Naive thymus-derived CD4-positive, alpha-beta T cell (primary cell): ENCODE data around the gene TMEM218. TPM values are rescaled to one million over a fixed set of nuclear protein-coding genes. Genes with fewer than 3 reads are reported as not detected.
A peak's percentile ranks its signal among the peaks of the same experiment; 100 is the strongest.

Experiments
- ATAC-seq: fragments of 150-1000 bp; cut with Tn5 transposase; 2 replicates; pipeline ENCODE4 v1.10.0; 2021; ENCODE audit warnings: mild to moderate bottlenecking, moderate library complexity
- CTCF ChIA-PET: fragments of 350-600 bp; sonication (Branson Sonifier 250); formaldehyde crosslinking; loops from one replicate; lab custom pipeline; 2021; ENCODE audit warnings: antibody characterized with exemption; lab: Charles Lee
- POLR2A ChIA-PET: fragments of 350-600 bp; sonication (Branson Sonifier 250); formaldehyde crosslinking; loops from one replicate; lab custom pipeline; 2021; ENCODE audit warnings: antibody characterized with exemption, inconsistent platforms; lab: Charles Lee
- DNase-seq, 9 donors: peaks; one replicate each; pipeline versions ENCODE4 v3.0.0 to v3.0.0-alpha.2; 2020 to 2022; ENCODE audit warnings: mixed read lengths in 1 of 9
- H3K27ac ChIP-seq: one replicate; pipeline ENCODE4 v1.7.0; 2013; ENCODE audit warnings: mild to moderate bottlenecking, low read depth, low read length, moderate library complexity
- H3K27me3 ChIP-seq, 2 donors: one replicate each; pipeline ENCODE4 v1.7.0; 2013; ENCODE audit warnings: low read length in 2 of 2, mild to moderate bottlenecking in 2 of 2, moderate library complexity in 2 of 2; ENCODE audit not compliant: control insufficient read depth in 2 of 2, insufficient read depth in 2 of 2
- H3K36me3 ChIP-seq, 3 experiments: 1 replicate in 2 of 3; 2 replicates in 1 of 3; pipeline ENCODE4 v1.7.0; 2013; ENCODE audit warnings: low read length in 3 of 3, mild to moderate bottlenecking in 3 of 3, moderate library complexity in 1 of 3; ENCODE audit not compliant: insufficient read depth in 3 of 3, control insufficient read depth in 2 of 3
- H3K4me1 ChIP-seq, 2 donors: one replicate each; pipeline ENCODE4 v1.7.0; 2013; ENCODE audit warnings: low read length in 2 of 2, mild to moderate bottlenecking in 2 of 2, moderate library complexity in 1 of 2; ENCODE audit not compliant: control insufficient read depth in 2 of 2, insufficient read depth in 2 of 2
- H3K4me3 ChIP-seq: 2 replicates; pipeline ENCODE4 v1.7.0; 2013; ENCODE audit warnings: mild to moderate bottlenecking, low read length
- H3K9me3 ChIP-seq, 3 experiments: 1 replicate in 2 of 3; 2 replicates in 1 of 3; pipeline ENCODE4 v1.7.0; 2013; ENCODE audit warnings: low read length in 3 of 3; ENCODE audit not compliant: control insufficient read depth in 2 of 3
- H3K27ac Mint-ChIP-seq, 9 donors: one replicate each; pipeline ENCODE4 v1.8.0; 2020 to 2022; ENCODE audit warnings: mixed read lengths in 9 of 9, mild to moderate bottlenecking in 8 of 9, moderate library complexity in 5 of 9, inconsistent platforms in 2 of 9
- H3K27me3 Mint-ChIP-seq, 5 donors: one replicate each; pipeline ENCODE4 v1.8.0; 2021 to 2022; ENCODE audit warnings: mixed read lengths in 5 of 5, mild to moderate bottlenecking in 1 of 5
- H3K36me3 Mint-ChIP-seq, 5 donors: one replicate each; pipeline ENCODE4 v1.8.0; 2020 to 2022; ENCODE audit warnings: mixed read lengths in 5 of 5, mild to moderate bottlenecking in 3 of 5, inconsistent platforms in 1 of 5
- H3K4me1 Mint-ChIP-seq, 7 donors: one replicate each; pipeline ENCODE4 v1.8.0; 2020 to 2022; ENCODE audit warnings: mixed read lengths in 7 of 7, mild to moderate bottlenecking in 3 of 7, inconsistent platforms in 1 of 7
- H3K4me3 Mint-ChIP-seq, 10 donors: one replicate each; pipeline ENCODE4 v1.8.0; 2020 to 2022; ENCODE audit warnings: mild to moderate bottlenecking in 10 of 10, mixed read lengths in 10 of 10, moderate library complexity in 6 of 10, inconsistent platforms in 2 of 10
- H3K9me3 Mint-ChIP-seq, 11 donors: one replicate each; pipeline ENCODE4 v1.8.0; 2020 to 2022; ENCODE audit warnings: mixed read lengths in 11 of 11, mild to moderate bottlenecking in 4 of 11, inconsistent platforms in 1 of 11, moderate library complexity in 1 of 11
- intact Hi-C, 2 donors: fragments of 100-400 bp; cut with micrococcal nuclease; formaldehyde crosslinking; loops; one replicate each; pipeline ENCODE4 v1.15.1; 2023
- polyA plus RNA-seq, 2 donors: library from polyadenylated mRNA; unstranded; fragments of 300-500 nt; fragmentation: Illumina TruSeq; gene quantifications; one replicate each; pipeline ENCODE4 v1.2.3, GENCODE V29; 2021
- total RNA-seq, 6 experiments: library from RNA in 5 of 6; stranded (reverse) in 5 of 6; gene quantifications; 1 replicate in 5 of 6; 2 replicates in 1 of 6; pipeline ENCODE4 v1.2.3 and lab custom pipeline; 2021 to 2026

The TMEM218 gene
- total and polyA plus RNA-seq, 7 experiments from 2014 or later, result 10.2 to 36.1 (median 17.3) TPM

GRCh38 chr11:125123194-125123946 is 11.9 kb upstream of the TMEM218 start:
- Mint-ChIP-seq H3K9me3 (no peaks in the 10 kb centered on the region), H3K4me3 (no peak overlapping the region), H3K27ac (no peak overlapping the region), H3K4me1 (peaks cover 0 to 8% (median 0%) of the 10 kb centered on the region in 7 donors), H3K27me3 (peaks cover 21 to 47% (median 37%) of the 10 kb centered on the region in 5 donors), H3K36me3 (no peaks in the 10 kb centered on the region)
- CTCF ChIA-PET, result interaction anchor here (1.2 to 4.4 kb wide), 2 partner anchors 10 to 17 kb away, joined by 4 to 18 read pairs; no protein-coding TSS in a partner anchor
- H3K27me3 ChIP-seq, result peaks cover 0 to 7% of the 10 kb centered on the region in 2 donors
- H3K36me3 ChIP-seq, result no peaks in the 10 kb centered on the region
- DNase-seq, result no peak
- H3K4me3 ChIP-seq, result no peak overlapping the region
- H3K9me3 ChIP-seq, result no peaks in the 10 kb centered on the region
- no peaks in the 10 kb centered on the region for H3K4me1 ChIP-seq
- intact Hi-C loops, result no loop called here
- POLR2A ChIA-PET, result interaction anchor here (0.6 to 1.1 kb wide), 3 partner anchors 12 to 69 kb away, joined by 3 to 5 read pairs (median 3); partner anchors contain the start of gene TMEM218
- ATAC-seq, result no peak
- no peak overlapping the region for H3K27ac ChIP-seq

DNA sequence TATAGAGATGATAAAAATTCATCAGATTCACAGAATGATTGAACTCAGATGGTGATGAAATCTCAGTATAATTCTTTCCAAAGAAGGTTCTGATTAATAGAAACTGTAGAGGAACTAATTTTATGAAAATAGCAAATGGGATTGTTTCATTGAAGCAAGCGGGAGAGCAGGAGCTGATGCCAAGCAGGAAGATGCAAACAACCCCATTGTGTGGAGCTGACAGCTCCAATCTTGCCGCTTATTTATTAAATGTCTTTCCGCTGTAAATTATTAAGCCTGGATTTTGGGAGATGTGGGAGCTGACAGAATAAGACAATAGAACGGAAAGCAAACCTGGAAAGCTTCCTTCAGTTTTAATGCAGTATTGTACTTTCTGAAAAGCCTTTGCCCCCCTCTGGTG is 6.0 kb upstream of the TMEM218 start:
- no peak overlapping the region for H3K27ac ChIP-seq
- no peak overlapping the region for H3K4me3 ChIP-seq
- no peak for ATAC-seq
- H3K4me3 Mint-ChIP-seq, result no peak overlapping the region
- POLR2A ChIA-PET, result no interaction called here
- H3K9me3 ChIP-seq, result no peaks in the 10 kb centered on the region
- peaks cover 0 to 5% (median 0%) of the 10 kb centered on the region in 11 donors for H3K9me3 Mint-ChIP-seq
- peaks cover 12 to 37% (median 23%) of the 10 kb centered on the region in 5 donors for H3K27me3 Mint-ChIP-seq
- H3K27me3 ChIP-seq, result no peaks in the 10 kb centered on the region
- no peaks in the 10 kb centered on the region for H3K36me3 Mint-ChIP-seq
- intact Hi-C loops, result no loop called here
- no peaks in the 10 kb centered on the region for H3K4me1 ChIP-seq
- H3K36me3 ChIP-seq, result no peaks in the 10 kb centered on the region
- H3K4me1 Mint-ChIP-seq, result peaks cover 0 to 2% (median under 1%) of the 10 kb centered on the region in 7 donors
- CTCF ChIA-PET, result no interaction called here
- no peak overlapping the region for H3K27ac Mint-ChIP-seq
- no peak for DNase-seq

DNA sequence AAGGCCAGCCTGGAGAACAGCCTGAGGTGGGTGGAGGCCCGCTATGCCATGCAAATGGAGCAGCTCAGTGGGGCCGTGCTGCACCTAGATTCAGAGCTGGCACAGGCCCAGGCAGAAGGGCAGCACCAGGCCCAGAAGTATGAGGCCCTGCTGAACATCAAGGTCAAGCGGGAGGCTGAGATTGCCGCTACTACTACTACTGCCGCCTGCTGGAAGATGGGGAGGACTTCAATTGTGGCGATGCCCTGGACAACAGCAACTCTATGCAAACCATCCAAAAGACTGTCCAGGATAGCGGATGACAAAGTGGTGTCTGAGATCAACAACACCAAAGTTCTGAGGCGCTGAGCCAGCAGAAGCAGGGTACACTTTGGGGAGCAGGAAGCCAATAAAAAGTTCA is 3.1 kb upstream of the TMEM218 start:
- no peaks in the 10 kb centered on the region for H3K27me3 ChIP-seq
- no peak overlapping the region for H3K27ac ChIP-seq
- Mint-ChIP-seq H3K36me3 (peaks cover 0 to 8% (median 0%) of the 10 kb centered on the region in 5 donors), H3K9me3 (peaks cover 0 to 7% (median 0%) of the 10 kb centered on the region in 11 donors), H3K27me3 (peaks cover 11 to 22% (median 15%) of the 10 kb centered on the region in 5 donors), H3K4me3 (no peak overlapping the region), H3K4me1 (peaks cover 0 to 30% (median 22%) of the 10 kb centered on the region in 7 donors), H3K27ac (no peak overlapping the region)
- H3K4me3 ChIP-seq, result no peak overlapping the region
- H3K36me3 ChIP-seq, result no peaks in the 10 kb centered on the region
- intact Hi-C loops, result loop anchor here (5.0 kb wide), 6 partner anchors 52 to 1188 kb away; partner anchors contain the start of genes CDON (in 1 of the 2), DCPS (in 1 of the 2), FAM118B (in 1 of the 2) and RPUSD4 (in 1 of the 2)
- ATAC-seq (no peak), DNase-seq (no peak)
- ChIA-PET POLR2A (no interaction called here), CTCF (no interaction called here)
- H3K4me1 ChIP-seq, result peaks cover 0 to 8% of the 10 kb centered on the region in 2 donors
- H3K9me3 ChIP-seq, result no peaks in the 10 kb centered on the region

DNA sequence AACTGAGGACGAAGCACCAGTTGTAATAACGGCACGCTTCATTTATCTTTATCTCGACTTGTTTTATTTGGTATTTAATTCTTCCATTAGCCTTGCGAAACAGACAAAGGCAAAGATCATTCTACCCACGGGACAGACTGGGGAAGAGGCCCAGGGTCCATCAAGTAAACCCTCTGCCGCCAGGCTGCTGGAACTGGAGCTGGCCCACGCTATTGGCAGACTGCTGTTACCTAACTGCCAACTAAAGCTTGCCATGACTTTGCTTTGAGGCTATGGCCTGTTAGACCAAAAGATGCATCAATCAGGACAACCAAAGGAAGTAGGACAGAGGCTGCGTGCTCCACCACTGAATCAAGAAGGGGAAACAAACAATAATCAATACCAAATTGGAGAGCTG is 780 bp upstream of the TMEM218 start:
- H3K4me3 ChIP-seq, result peak overlapping the region; percentile 81
- H3K27me3 ChIP-seq, result no peaks in the 10 kb centered on the region
- H3K27ac ChIP-seq, result peak overlapping the region; percentile 77
- H3K36me3 ChIP-seq, result no peaks in the 10 kb centered on the region
- ChIA-PET CTCF (interaction anchor here (0.9 to 1.5 kb wide), 3 partner anchors 30 to 515 kb away, joined by 3 to 6 read pairs (median 3); no protein-coding TSS in a partner anchor), POLR2A (interaction anchor here (0.7 to 2.7 kb wide), 14 partner anchors 11 to 791 kb away, joined by 3 to 18 read pairs (median 4); partner anchors contain the start of genes CCDC15, PUS3, SIAE and SPA17)
- H3K4me3 Mint-ChIP-seq, result peak overlapping the region; percentile 91 to 100 (median 96)
- H3K27me3 Mint-ChIP-seq, result peaks cover 4 to 7% (median 5%) of the 10 kb centered on the region in 5 donors
- peaks cover 0 to 8% of the 10 kb centered on the region in 2 donors for H3K4me1 ChIP-seq
- intact Hi-C loops, result loop anchor here (5.0 kb wide), 6 partner anchors 50 to 1190 kb away; partner anchors contain the start of genes CDON (in 1 of the 2), DCPS (in 1 of the 2), FAM118B (in 1 of the 2) and RPUSD4 (in 1 of the 2)
- H3K36me3 Mint-ChIP-seq, result peaks cover 0 to 8% (median under 1%) of the 10 kb centered on the region in 5 donors
- H3K27ac Mint-ChIP-seq, result peak overlapping the region; percentile 91 to 97 (median 94)
- no peak for ATAC-seq
- peaks cover 0 to 33% (median 22%) of the 10 kb centered on the region in 7 donors for H3K4me1 Mint-ChIP-seq
- DNase-seq, result no peak
- H3K9me3 ChIP-seq, result no peaks in the 10 kb centered on the region
- peaks cover 0 to 7% (median 0%) of the 10 kb centered on the region in 11 donors for H3K9me3 Mint-ChIP-seq

DNA sequence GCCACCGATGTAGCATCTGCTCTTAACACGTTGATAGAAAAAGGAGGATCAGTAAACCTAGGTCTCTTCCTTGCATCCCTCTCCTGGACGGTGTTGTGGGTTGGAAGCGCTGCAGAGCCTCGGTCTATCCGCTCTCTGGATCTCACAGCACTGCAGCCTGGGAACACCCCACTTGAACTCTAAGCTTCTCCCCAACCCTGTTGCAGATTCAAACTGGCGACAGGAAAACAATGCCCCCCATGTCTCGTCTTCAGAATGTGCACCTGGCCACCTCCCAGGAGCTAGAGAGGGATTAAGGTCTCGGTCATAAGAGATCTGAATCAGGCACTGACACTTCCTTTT is 454 bp downstream of the TMEM218 start:
- peaks cover 3 to 38% (median 24%) of the 10 kb centered on the region in 7 donors for H3K4me1 Mint-ChIP-seq
- ATAC-seq (no peak), DNase-seq (no peak)
- POLR2A ChIA-PET, result interaction anchor here (0.6 to 2.7 kb wide), 10 partner anchors 8 to 489 kb away, joined by 3 to 18 read pairs (median 4); partner anchors contain the start of genes CCDC15 and TBRG1
- H3K36me3 Mint-ChIP-seq, result peaks cover 0 to 9% (median 5%) of the 10 kb centered on the region in 5 donors
- CTCF ChIA-PET, result interaction anchor here (0.7 to 1.5 kb wide), 3 partner anchors 11 to 318 kb away, joined by 3 to 6 read pairs (median 3); no protein-coding TSS in a partner anchor
- peak overlapping the region; percentile 91 to 100 (median 96) for H3K4me3 Mint-ChIP-seq
- Histone ChIP-seq H3K4me1 (peaks cover 0 to 8% of the 10 kb centered on the region in 2 donors), H3K27me3 (no peaks in the 10 kb centered on the region), H3K27ac (peak overlapping the region; percentile 77), H3K4me3 (peak overlapping the region; percentile 81), H3K36me3 (no peaks in the 10 kb centered on the region), H3K9me3 (no peaks in the 10 kb centered on the region)
- H3K27ac Mint-ChIP-seq, result peak overlapping the region; percentile 91 to 97 (median 94)
- intact Hi-C loops, result loop anchor here (1.0 to 5.0 kb wide), 25 partner anchors 13 to 1370 kb away; partner anchors contain the start of genes CCDC15 (in 2 of the 2), CDON (in 2 of the 2), DCPS (in 2 of the 2) and EI24 (in 2 of the 2)
- peaks cover 0 to 7% (median 0%) of the 10 kb centered on the region in 11 donors for H3K9me3 Mint-ChIP-seq
- H3K27me3 Mint-ChIP-seq, result peaks cover 0 to 2% (median 0%) of the 10 kb centered on the region in 5 donors

- Histone ChIP-seq H3K4me3 (no peak overlapping the region), H3K36me3 (no peaks in the 10 kb centered on the region), H3K27ac (peak overlapping the region; percentile 77), H3K9me3 (no peaks in the 10 kb centered on the region), H3K4me1 (peaks cover 0 to 8% of the 10 kb centered on the region in 2 donors), H3K27me3 (no peaks in the 10 kb centered on the region)
- Mint-ChIP-seq H3K4me1 (peaks cover 7 to 42% (median 28%) of the 10 kb centered on the region in 7 donors), H3K27me3 (peaks cover 0 to 2% (median 0%) of the 10 kb centered on the region in 5 donors), H3K27ac (peak overlapping the region in 7 of 9 donors; percentile 91 to 97 (median 94)), H3K4me3 (peak overlapping the region; percentile 91 to 100 (median 96)), H3K9me3 (peaks cover 0 to 7% (median 0%) of the 10 kb centered on the region in 11 donors), H3K36me3 (peaks cover 0 to 9% (median 5%) of the 10 kb centered on the region in 5 donors)
- no peak for ATAC-seq
- CTCF ChIA-PET, result interaction anchor here (0.7 kb wide), 1 partner anchor 319 kb away, joined by 3 read pairs; no protein-coding TSS in a partner anchor
- DNase-seq, result no peak
- POLR2A ChIA-PET, result interaction anchor here (0.6 to 2.7 kb wide), 7 partner anchors 9 to 369 kb away, joined by 3 to 18 read pairs (median 4); partner anchors contain the start of gene CCDC15
- intact Hi-C loops, result loop anchor here (2.0 to 5.0 kb wide), 10 partner anchors 48 to 1370 kb away; partner anchors contain the start of genes CDON (in 2 of the 2), FAM118B (in 2 of the 2), RPUSD4 (in 2 of the 2) and DCPS (in 1 of the 2)
These were observed 920 bp downstream of the TMEM218 start for GRCh38 chr11:125110506-125110905.
